Keratinocyte (primary cell): Measurements from ENCODE around the gene GRIN2D. TPM values are rescaled to one million over a fixed set of nuclear protein-coding genes. Genes with fewer than 3 reads are reported as not detected.

ENCODE experiments used
- DNase-seq: peaks from one replicate; pipeline ENCODE4 v3.0.0-alpha.2; 2011; ENCODE audit warnings: low read depth, missing footprints, low spot score
- FAIRE-seq: peaks from 2 replicates; lab custom pipeline; 2011; peaks lifted over from hg19 to GRCh38; lab: Jason Lieb, UNC
- H2AFZ ChIP-seq: 2 replicates; pipeline ENCODE4 v1.6.0; 2012; ENCODE audit warnings: low read length, control low read depth, inconsistent platforms; ENCODE audit not compliant: control insufficient read depth
- H3K27ac ChIP-seq: 2 replicates; pipeline ENCODE4 v1.5.1; 2011; ENCODE audit warnings: low read length; ENCODE audit not compliant: control insufficient read depth, insufficient read depth
- H3K27me3 ChIP-seq: 3 replicates; pipeline ENCODE4 v1.6.0; 2011; ENCODE audit warnings: low read length; ENCODE audit not compliant: control insufficient read depth, insufficient read depth; ENCODE audit errors: extremely low read depth
- H3K36me3 ChIP-seq, 2 experiments: 2 replicates in 1 of 2; 3 replicates in 1 of 2; pipeline ENCODE4 v1.5.1; 2011; ENCODE audit warnings: low read length in 2 of 2, mild to moderate bottlenecking in 1 of 2; ENCODE audit not compliant: control insufficient read depth in 2 of 2, insufficient read depth in 2 of 2; ENCODE audit errors: extremely low read depth in 1 of 2
- H3K4me1 ChIP-seq: 3 replicates; pipeline ENCODE4 v1.5.1; 2011; ENCODE audit warnings: low read length; ENCODE audit not compliant: control insufficient read depth, insufficient read depth; ENCODE audit errors: extremely low read depth
- H3K4me2 ChIP-seq: 3 replicates; pipeline ENCODE4 v1.6.0; 2011; ENCODE audit warnings: low read depth, low read length; ENCODE audit not compliant: control insufficient read depth, insufficient read depth; ENCODE audit errors: extremely low read depth
- H3K4me3 ChIP-seq, 3 experiments: fragments of 200-600 bp in 1 of 3; sonication (generic) in 1 of 3; 2 replicates in 2 of 3; 3 replicates in 1 of 3; pipeline ENCODE4 v1.5.1; 2011 to 2016; ENCODE audit warnings: low read length in 3 of 3, mild to moderate bottlenecking in 3 of 3, control low read depth in 2 of 3, inconsistent platforms in 1 of 3, low read depth in 1 of 3, mixed read lengths in 1 of 3, mixed run types in 1 of 3, moderate library complexity in 1 of 3; ENCODE audit not compliant: control insufficient read depth in 2 of 3, insufficient read depth in 2 of 3; ENCODE audit errors: extremely low read depth in 1 of 3
- H3K79me2 ChIP-seq: 2 replicates; pipeline ENCODE4 v1.6.0; 2012; ENCODE audit warnings: low read length; ENCODE audit not compliant: control insufficient read depth, insufficient read depth
- H3K9ac ChIP-seq: 3 replicates; pipeline ENCODE4 v1.6.0; 2011; ENCODE audit warnings: low read length; ENCODE audit not compliant: control insufficient read depth, insufficient read depth; ENCODE audit errors: extremely low read depth
- H3K9me1 ChIP-seq: 3 replicates; pipeline ENCODE4 v1.6.0; 2011; ENCODE audit warnings: low read length; ENCODE audit not compliant: control insufficient read depth, insufficient read depth; ENCODE audit errors: extremely low read depth
- H3K9me3 ChIP-seq: 2 replicates; pipeline ENCODE4 v1.5.1; 2012; ENCODE audit warnings: low read depth, low read length; ENCODE audit not compliant: control insufficient read depth
- H4K20me1 ChIP-seq: 3 replicates; pipeline ENCODE4 v1.6.0; 2011; ENCODE audit warnings: low read length; ENCODE audit not compliant: control insufficient read depth, insufficient read depth; ENCODE audit errors: extremely low read depth
- CTCF ChIP-seq, 3 experiments: IDR thresholded peaks in 1 of 3; conservative IDR thresholded peaks in 1 of 3; optimal IDR thresholded peaks in 1 of 3; 2 replicates in 2 of 3; 3 replicates in 1 of 3; pipeline versions ENCODE3 to v1.5.1; 2011; ENCODE audit warnings: low read length in 3 of 3, mild to moderate bottlenecking in 3 of 3, moderate library complexity in 2 of 3, control low read depth in 1 of 3, inconsistent platforms in 1 of 3; ENCODE audit not compliant: insufficient read depth in 2 of 3; ENCODE audit errors: extremely low read depth in 1 of 3
- EZH2 ChIP-seq: IDR thresholded peaks from one replicate; pipeline ENCODE4 v1.6.1; 2012; ENCODE audit warnings: inconsistent platforms, mild to moderate bottlenecking, low read length, moderate library complexity
- dilution Hi-C: fragments of 300-500 bp; cut with MboI; formaldehyde crosslinking; loops from one replicate; pipeline ENCODE4 v1.7.0; 2020; ENCODE audit warnings: low sequenced_read_pairs; ENCODE audit not compliant: extremely low pct_ligation_motif_present
- polyA plus RNA-seq, 5 experiments: library from polyadenylated mRNA; depleted of rRNA in 3 of 5; stranded (reverse) in 3 of 5; stranded (forward) in 1 of 5; unstranded in 1 of 5; fragments of >200 nt; gene quantifications; 1 replicate in 1 of 5; 2 replicates in 3 of 5; 3 replicates in 1 of 5; pipeline versions ENCODE4 v1.2.1 to v1.2.3, GENCODE V29; 2011 to 2012; ENCODE audit warnings: missing spikeins in 2 of 5, low read depth in 1 of 5, low replicate concordance in 1 of 5

The GRIN2D gene
- polyA plus RNA-seq, 1 donor (not counting 4 experiments of a cell fraction or from before 2014, with no cell fraction given): 0.04 TPM

- Histone ChIP-seq H3K4me2 (no peak overlapping the region), H4K20me1 (no peaks in the 10 kb centered on the region), H3K9me3 (no peaks in the 10 kb centered on the region), H2AFZ (no peak overlapping the region), H3K79me2 (no peaks in the 10 kb centered on the region), H3K36me3 (no peaks in the 10 kb centered on the region), H3K27me3 (no peaks in the 10 kb centered on the region), H3K9me1 (no peaks in the 10 kb centered on the region), H3K4me1 (peaks cover 4% of the 10 kb centered on the region), H3K9ac (no peak overlapping the region), H3K4me3 (no peak overlapping the region), H3K27ac (no peak overlapping the region)
- FAIRE-seq: no peak
- dilution Hi-C loops: no loop called here
- no peak for TF ChIP-seq CTCF (optimal IDR thresholded peaks at IDR 0.05 in 1 of 3, IDR thresholded peaks at IDR 0.05 in 1 of 3, conservative IDR thresholded peaks at IDR 0.05 in 1 of 3; ENCODE audit: extremely low read depth in 1 of 3, insufficient read depth in 2 of 3, low read length in 3 of 3)
- TF ChIP-seq EZH2: no peak
- no peak for DNase-seq
Measured at GRCh38 chr19:48419158-48419920, 25.9 kb downstream of the GRIN2D start.

GRCh38 chr19:48421548-48421947, 28.1 kb downstream of the GRIN2D start:
- dilution Hi-C loops: no loop called here

More at GRCh38 chr19:48421548-48421947, 28.1 kb downstream of the GRIN2D start:
- H3K4me1 ChIP-seq: peaks cover 4% of the 10 kb centered on the region
- H3K4me3 ChIP-seq: no peak overlapping the region
- no peak overlapping the region for H3K27ac ChIP-seq
- H3K79me2 ChIP-seq: no peaks in the 10 kb centered on the region
- H3K9me3 ChIP-seq: no peaks in the 10 kb centered on the region
- no peak overlapping the region for H3K9ac ChIP-seq
- H2AFZ ChIP-seq: no peak overlapping the region
- H3K4me2 ChIP-seq: peak overlapping the region; percentile 9
- DNase-seq (no peak), FAIRE-seq (no peak)
- no peaks in the 10 kb centered on the region for H3K9me1 ChIP-seq
- no peaks in the 10 kb centered on the region for H4K20me1 ChIP-seq
- H3K27me3 ChIP-seq: no peaks in the 10 kb centered on the region
- TF ChIP-seq CTCF (optimal IDR thresholded peaks at IDR 0.05 in 1 of 3, IDR thresholded peaks at IDR 0.05 in 1 of 3, conservative IDR thresholded peaks at IDR 0.05 in 1 of 3; ENCODE audit: extremely low read depth in 1 of 3, insufficient read depth in 2 of 3, low read length in 3 of 3) (no peak), EZH2 (no peak)
- no peaks in the 10 kb centered on the region for H3K36me3 ChIP-seq
